ENCODE data around the gene HEATR9. TPM values are rescaled to one million over a fixed set of nuclear protein-coding genes. Genes with fewer than 3 reads are reported as not detected.

Gene HEATR9
- total and polyA plus RNA-seq, 2 donors from 2014 or later, result 0.16 TPM; not detected in 1

- no peak for DNase-seq
- H3K4me3 ChIP-seq (ENCODE audit: low read length in 3 of 3), result no peak overlapping the region
- no peaks in the 10 kb centered on the region for H3K4me1 ChIP-seq (ENCODE audit: control insufficient read depth in 2 of 3, insufficient read depth in 2 of 3, low read depth in 1 of 3, low read length in 3 of 3)
- no peaks in the 10 kb centered on the region for H3K36me3 ChIP-seq (ENCODE audit: control insufficient read depth in 2 of 3, insufficient read depth in 3 of 3, low read length in 3 of 3)
- no peaks in the 10 kb centered on the region for H3K9me3 ChIP-seq (ENCODE audit: control insufficient read depth in 2 of 3, insufficient read depth in 1 of 3, low read length in 3 of 3)
- no peaks in the 10 kb centered on the region for H3K27me3 ChIP-seq (ENCODE audit: control insufficient read depth, insufficient read depth, low read length)
- H3K9ac ChIP-seq (ENCODE audit: low read length in 3 of 3), result no peak overlapping the region
- no peak overlapping the region for H3K27ac ChIP-seq (ENCODE audit: low read depth in 2 of 2, low read length in 2 of 2)
- FAIRE-seq, result no peak
- intact Hi-C loops (cut with DNase I), result no loop called here
- no peak for TF ChIP-seq CTCF (IDR thresholded peaks at IDR 0.05; ENCODE audit: borderline replicate concordance, extremely low read depth, insufficient read depth)
These were observed 40.7 kb upstream of the HEATR9 start for GRCh38 chr17:35909408-35909807.

GRCh38 chr17:35907691-35908090 is 39.0 kb upstream of the HEATR9 start:
- DNase-seq (no peak), FAIRE-seq (no peak)
- H3K9me3 ChIP-seq (ENCODE audit: control insufficient read depth in 2 of 3, insufficient read depth in 1 of 3, low read length in 3 of 3), result no peaks in the 10 kb centered on the region
- no peak for TF ChIP-seq CTCF (IDR thresholded peaks at IDR 0.05; ENCODE audit: borderline replicate concordance, extremely low read depth, insufficient read depth)
- no peaks in the 10 kb centered on the region for H3K27me3 ChIP-seq (ENCODE audit: control insufficient read depth, insufficient read depth, low read length)
- H3K9ac ChIP-seq (ENCODE audit: low read length in 3 of 3), result no peak overlapping the region
- no peak overlapping the region for H3K27ac ChIP-seq (ENCODE audit: low read depth in 2 of 2, low read length in 2 of 2)
- H3K36me3 ChIP-seq (ENCODE audit: control insufficient read depth in 2 of 3, insufficient read depth in 3 of 3, low read length in 3 of 3), result no peaks in the 10 kb centered on the region
- intact Hi-C loops (cut with DNase I), result no loop called here
- H3K4me1 ChIP-seq (ENCODE audit: control insufficient read depth in 2 of 3, insufficient read depth in 2 of 3, low read depth in 1 of 3, low read length in 3 of 3), result no peaks in the 10 kb centered on the region
- no peak overlapping the region for H3K4me3 ChIP-seq (ENCODE audit: low read length in 3 of 3)

- Histone ChIP-seq H3K4me1 (ENCODE audit: control insufficient read depth in 2 of 3, insufficient read depth in 2 of 3, low read depth in 1 of 3, low read length in 3 of 3) (no peaks in the 10 kb centered on the region), H3K4me3 (ENCODE audit: low read length in 3 of 3) (no peak overlapping the region), H3K36me3 (ENCODE audit: control insufficient read depth in 2 of 3, insufficient read depth in 3 of 3, low read length in 3 of 3) (no peaks in the 10 kb centered on the region), H3K27me3 (ENCODE audit: control insufficient read depth, insufficient read depth, low read length) (no peaks in the 10 kb centered on the region), H3K27ac (ENCODE audit: low read depth in 2 of 2, low read length in 2 of 2) (no peak overlapping the region), H3K9ac (ENCODE audit: low read length in 3 of 3) (no peak overlapping the region), H3K9me3 (ENCODE audit: control insufficient read depth in 2 of 3, insufficient read depth in 1 of 3, low read length in 3 of 3) (no peaks in the 10 kb centered on the region)
- FAIRE-seq (no peak), DNase-seq (no peak)
- TF ChIP-seq CTCF (IDR thresholded peaks at IDR 0.05; ENCODE audit: borderline replicate concordance, extremely low read depth, insufficient read depth), result no peak
- intact Hi-C loops (cut with DNase I), result no loop called here
These were observed 38.4 kb upstream of the HEATR9 start for GRCh38 chr17:35906926-35907637.
